Chondrocyte (in vitro differentiated cells): ENCODE data around the gene OR2T35. TPM values are rescaled to one million over a fixed set of nuclear protein-coding genes. Genes with fewer than 3 reads are reported as not detected.
"Not testable (repeated sequence)": the region's sequence is repeated elsewhere in the genome, so short reads cannot be mapped to it uniquely, and the experiment has no call there.

Experiments used
- DNase-seq: peaks from one replicate; pipeline ENCODE4 v3.0.0; 2021; ENCODE audit warnings: mixed read lengths, low spot score
- H3K27ac Mint-ChIP-seq: one replicate; pipeline ENCODE4 v1.8.0; 2021; ENCODE audit warnings: mild to moderate bottlenecking, moderate library complexity, mixed read lengths; ENCODE audit not compliant: unreplicated experiment
- H3K27me3 Mint-ChIP-seq: 2 replicates; pipeline ENCODE4 v1.8.0; 2021; ENCODE audit warnings: low read depth, mixed read lengths
- H3K36me3 Mint-ChIP-seq: 2 replicates; pipeline ENCODE4 v1.8.0; 2021; ENCODE audit warnings: low read depth, mixed read lengths
- H3K4me1 Mint-ChIP-seq: 2 replicates; pipeline ENCODE4 v1.8.0; 2021; ENCODE audit warnings: low read depth, mild to moderate bottlenecking, mixed read lengths
- H3K4me3 Mint-ChIP-seq: one replicate; pipeline ENCODE4 v1.8.0; 2021; ENCODE audit warnings: mild to moderate bottlenecking, moderate library complexity, mixed read lengths; ENCODE audit not compliant: unreplicated experiment
- H3K9me3 Mint-ChIP-seq: 2 replicates; pipeline ENCODE4 v1.8.0; 2021; ENCODE audit warnings: low read depth, mixed read lengths
- CTCF ChIP-seq: fragments of 200-600 bp; sonication (generic); IDR thresholded peaks from 2 replicates; pipeline ENCODE4 v1.5.0; 2021; ENCODE audit warnings: antibody characterized with exemption, mild to moderate bottlenecking, moderate library complexity
- total RNA-seq: library from RNA; stranded (reverse); gene quantifications from 3 replicates; pipeline ENCODE4 v1.2.1, GENCODE V29; 2021

OR2T35 gene
- total RNA-seq, 1 donor from 2014 or later = not detected

- H3K9me3 Mint-ChIP-seq = peaks cover 37% of the 10 kb centered on the region
- H3K36me3 Mint-ChIP-seq = no peaks in the 10 kb centered on the region
- H3K27me3 Mint-ChIP-seq = no peaks in the 10 kb centered on the region
- no peaks in the 10 kb centered on the region for H3K4me1 Mint-ChIP-seq
- H3K27ac Mint-ChIP-seq = no peak overlapping the region
- H3K4me3 Mint-ChIP-seq = no peak overlapping the region
- DNase-seq = no peak
- TF ChIP-seq CTCF = no peak
These were observed 24.9 kb upstream of the OR2T35 start for GRCh38 chr1:248670003-248670402.

DNA sequence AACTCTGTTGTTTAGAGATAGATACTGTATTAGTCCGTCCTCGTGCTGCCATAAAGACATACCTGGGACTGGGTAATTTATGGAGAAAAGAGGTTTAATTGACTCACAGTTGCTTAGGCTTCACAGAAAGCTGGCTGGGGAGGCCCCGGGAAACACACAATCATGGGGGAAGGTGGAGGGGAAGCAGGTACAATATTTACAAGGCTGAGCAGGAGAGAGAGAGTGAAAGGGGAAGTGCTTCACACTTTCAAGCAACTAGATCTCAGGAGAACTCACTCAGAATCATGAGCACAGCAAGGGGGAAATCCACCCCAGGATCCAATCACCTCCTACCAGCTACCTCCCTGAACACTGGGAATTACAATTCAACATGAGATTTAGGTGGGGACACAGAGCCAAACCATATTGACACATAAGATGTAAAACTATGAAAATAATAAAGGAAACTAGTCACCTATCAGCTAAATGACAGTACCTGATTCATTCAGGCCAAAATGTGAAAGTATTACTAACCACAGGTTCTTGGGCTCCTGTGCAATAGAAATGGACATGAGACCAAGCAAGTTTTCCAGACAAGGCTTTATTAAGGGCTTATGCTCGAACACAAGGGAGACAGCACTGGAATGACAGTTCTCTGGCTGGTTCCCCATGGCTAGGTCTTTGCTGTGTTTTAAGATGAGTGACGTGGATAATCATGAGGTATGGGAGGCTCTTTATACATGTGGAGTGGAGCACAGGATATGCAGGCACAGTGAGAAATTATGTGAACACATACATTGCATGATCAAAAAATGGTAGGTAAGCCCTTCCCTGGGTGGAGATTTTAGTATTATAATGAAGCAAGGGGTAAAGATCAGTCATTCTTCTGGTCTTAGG, 18.6 kb upstream of the OR2T35 start:
- not testable (repeated sequence) for H3K4me3 Mint-ChIP-seq, H3K4me1 Mint-ChIP-seq, DNase-seq, H3K27ac Mint-ChIP-seq, H3K27me3 Mint-ChIP-seq, H3K36me3 Mint-ChIP-seq
- peaks cover 47% of the 10 kb centered on the region for H3K9me3 Mint-ChIP-seq

DNA sequence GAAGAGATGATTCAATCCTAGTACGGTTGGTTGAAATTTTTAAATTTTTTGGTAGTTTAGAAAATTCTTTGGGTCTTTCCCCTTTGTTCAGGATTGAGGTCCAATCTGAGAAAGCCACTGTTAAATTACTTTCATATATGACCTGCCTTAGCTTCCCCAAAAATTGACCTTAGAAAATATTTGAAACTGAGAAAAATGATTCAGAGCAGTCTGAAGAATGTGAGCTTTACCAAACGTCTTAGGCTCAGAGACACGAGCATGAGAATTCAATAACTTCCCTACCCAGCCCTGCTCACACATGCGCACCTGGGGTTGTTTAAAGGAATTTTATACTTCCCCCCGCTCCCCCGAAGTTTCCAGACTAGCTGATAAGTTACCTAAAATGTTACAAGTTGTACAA, 11.7 kb upstream of the OR2T35 start:
- not testable (repeated sequence) for H3K27me3 Mint-ChIP-seq, H3K36me3 Mint-ChIP-seq, DNase-seq, H3K4me3 Mint-ChIP-seq, H3K4me1 Mint-ChIP-seq, H3K27ac Mint-ChIP-seq
- peaks cover 22% of the 10 kb centered on the region for H3K9me3 Mint-ChIP-seq

GRCh38 chr1:248655354-248655753, 10.3 kb upstream of the OR2T35 start, which contains the start of gene OR2T27:
Gene OR2T27 (minus strand): TSS chr1:248655528. CDS start chr1:248650884, 4,644 bp downstream.
- not testable (repeated sequence) for DNase-seq, H3K27ac Mint-ChIP-seq

GRCh38 chr1:248648770-248649536, 3.9 kb upstream of the OR2T35 start:
- not testable (repeated sequence) for H3K36me3 Mint-ChIP-seq, H3K27ac Mint-ChIP-seq, DNase-seq, H3K9me3 Mint-ChIP-seq, H3K4me1 Mint-ChIP-seq, H3K4me3 Mint-ChIP-seq, H3K27me3 Mint-ChIP-seq

More at GRCh38 chr1:248655354-248655753, 10.3 kb upstream of the OR2T35 start, which contains the start of gene OR2T27:
- H3K36me3 Mint-ChIP-seq, H3K9me3 Mint-ChIP-seq, H3K4me3 Mint-ChIP-seq, H3K4me1 Mint-ChIP-seq, H3K27me3 Mint-ChIP-seq: not testable (repeated sequence)

- H3K36me3 Mint-ChIP-seq, DNase-seq, H3K27me3 Mint-ChIP-seq, H3K9me3 Mint-ChIP-seq, H3K4me3 Mint-ChIP-seq, H3K27ac Mint-ChIP-seq, H3K4me1 Mint-ChIP-seq: not testable (repeated sequence)
These were observed 2.0 kb downstream of the OR2T35 start for GRCh38 chr1:248642971-248643651.

- not testable (repeated sequence) for H3K27ac Mint-ChIP-seq, H3K4me3 Mint-ChIP-seq, H3K4me1 Mint-ChIP-seq, H3K27me3 Mint-ChIP-seq, DNase-seq, H3K9me3 Mint-ChIP-seq, H3K36me3 Mint-ChIP-seq
These were observed 3.5 kb downstream of the OR2T35 start for GRCh38 chr1:248641583-248641982.

DNA sequence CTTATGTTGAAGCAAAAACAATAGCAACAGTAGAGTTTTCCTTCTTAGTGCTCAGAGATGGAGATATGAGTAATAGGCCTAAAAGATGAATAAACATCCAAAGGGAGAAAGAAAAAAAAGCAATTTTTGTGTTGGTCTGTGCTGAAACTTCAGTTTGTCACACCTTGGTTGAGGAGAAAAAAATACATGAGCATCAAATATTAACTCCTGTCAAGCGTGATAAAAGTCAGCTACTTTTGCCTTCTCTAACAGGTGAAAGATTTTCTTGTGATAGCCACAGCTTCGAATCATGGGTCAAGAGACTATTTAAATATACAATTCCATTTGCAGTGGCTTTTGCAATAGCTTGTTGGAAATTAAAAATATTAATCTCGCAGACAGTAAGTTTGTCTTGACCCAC, 4.2 kb downstream of the OR2T35 start:
- not testable (repeated sequence) for H3K4me1 Mint-ChIP-seq, H3K27ac Mint-ChIP-seq, H3K27me3 Mint-ChIP-seq, DNase-seq, H3K36me3 Mint-ChIP-seq, H3K9me3 Mint-ChIP-seq, H3K4me3 Mint-ChIP-seq

DNA sequence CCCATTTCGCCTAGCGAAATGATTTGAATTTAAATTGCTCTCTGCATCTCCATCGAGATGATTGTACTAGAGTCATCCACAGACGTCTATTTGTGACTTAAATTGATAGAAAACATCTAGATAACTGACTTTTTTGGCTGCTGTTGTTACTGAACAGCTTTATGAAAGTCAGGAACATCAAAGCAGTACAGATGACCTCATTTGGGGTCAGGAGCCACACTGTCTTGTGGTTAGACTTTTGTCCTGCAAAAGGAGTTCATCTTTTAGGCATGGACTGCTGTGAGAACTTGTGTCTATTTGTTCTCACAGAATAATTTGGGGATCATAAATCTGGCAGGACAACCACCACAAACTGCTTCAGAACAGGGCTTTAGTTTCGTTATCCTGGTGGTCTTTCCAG, 5.4 kb downstream of the OR2T35 start:
- not testable (repeated sequence) for H3K27ac Mint-ChIP-seq, H3K4me3 Mint-ChIP-seq, H3K9me3 Mint-ChIP-seq, H3K36me3 Mint-ChIP-seq, DNase-seq, H3K4me1 Mint-ChIP-seq, H3K27me3 Mint-ChIP-seq

DNA sequence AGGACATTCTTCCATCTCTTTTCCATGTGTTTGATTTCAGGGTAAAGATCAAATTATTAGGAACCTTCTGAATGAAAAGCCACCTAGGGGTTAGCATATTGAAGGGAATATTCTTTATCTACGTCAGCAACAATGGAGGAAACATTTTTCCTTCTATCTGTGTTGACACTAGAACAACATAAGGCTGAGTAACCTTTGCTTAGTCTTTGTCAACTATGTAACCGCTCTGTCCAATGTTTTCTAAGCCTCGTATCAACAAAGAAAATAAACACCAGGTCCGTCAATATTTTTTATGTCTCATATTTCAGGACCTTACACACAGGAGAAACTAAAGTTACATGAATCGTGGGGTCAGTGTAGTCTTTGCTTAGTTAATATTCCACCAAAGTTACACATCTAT, 8.5 kb downstream of the OR2T35 start:
- not testable (repeated sequence) for H3K9me3 Mint-ChIP-seq, DNase-seq, H3K4me1 Mint-ChIP-seq, H3K27ac Mint-ChIP-seq, H3K27me3 Mint-ChIP-seq, H3K4me3 Mint-ChIP-seq, H3K36me3 Mint-ChIP-seq

DNA sequence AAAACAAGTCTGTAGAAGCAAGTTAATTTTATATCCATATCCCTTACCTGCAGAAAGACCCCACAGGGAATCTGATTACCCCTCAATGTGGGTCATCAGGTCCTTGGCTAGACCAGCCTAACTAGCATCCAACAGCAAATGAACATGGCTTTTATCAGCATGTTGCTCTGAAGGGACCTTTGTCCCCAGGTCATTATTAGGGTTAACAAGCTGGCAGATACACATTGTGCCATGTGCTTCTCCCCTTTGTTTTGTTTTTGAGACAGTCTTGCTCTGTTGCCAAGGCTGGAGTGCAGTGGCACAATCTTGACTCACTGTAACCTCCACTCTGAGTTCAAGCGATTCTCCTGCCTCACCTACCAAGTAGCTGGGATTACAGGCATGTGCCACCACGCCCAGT, 10.1 kb downstream of the OR2T35 start, which contains the start of gene OR2T11:
Gene OR2T11, minus strand, starts transcription at position 101 of the 400 bp plus-strand sequence. CDS start 7,963 bp downstream, outside the sequence.
- H3K36me3 Mint-ChIP-seq, H3K27me3 Mint-ChIP-seq, H3K27ac Mint-ChIP-seq: not testable (repeated sequence)

More for the DNA sequence above, 10.1 kb downstream of the OR2T35 start, which contains the start of gene OR2T11:
- H3K4me1 Mint-ChIP-seq, H3K4me3 Mint-ChIP-seq, DNase-seq, H3K9me3 Mint-ChIP-seq: not testable (repeated sequence)
